Fibroblast of peridontal ligament (primary cell): ENCODE data around the gene ZNF516.

Experiments used
- DNase-seq: peaks from one replicate; pipeline ENCODE4 v3.0.0-alpha.2; 2010; ENCODE audit errors: extremely low read depth

The ZNF516 gene

DNA sequence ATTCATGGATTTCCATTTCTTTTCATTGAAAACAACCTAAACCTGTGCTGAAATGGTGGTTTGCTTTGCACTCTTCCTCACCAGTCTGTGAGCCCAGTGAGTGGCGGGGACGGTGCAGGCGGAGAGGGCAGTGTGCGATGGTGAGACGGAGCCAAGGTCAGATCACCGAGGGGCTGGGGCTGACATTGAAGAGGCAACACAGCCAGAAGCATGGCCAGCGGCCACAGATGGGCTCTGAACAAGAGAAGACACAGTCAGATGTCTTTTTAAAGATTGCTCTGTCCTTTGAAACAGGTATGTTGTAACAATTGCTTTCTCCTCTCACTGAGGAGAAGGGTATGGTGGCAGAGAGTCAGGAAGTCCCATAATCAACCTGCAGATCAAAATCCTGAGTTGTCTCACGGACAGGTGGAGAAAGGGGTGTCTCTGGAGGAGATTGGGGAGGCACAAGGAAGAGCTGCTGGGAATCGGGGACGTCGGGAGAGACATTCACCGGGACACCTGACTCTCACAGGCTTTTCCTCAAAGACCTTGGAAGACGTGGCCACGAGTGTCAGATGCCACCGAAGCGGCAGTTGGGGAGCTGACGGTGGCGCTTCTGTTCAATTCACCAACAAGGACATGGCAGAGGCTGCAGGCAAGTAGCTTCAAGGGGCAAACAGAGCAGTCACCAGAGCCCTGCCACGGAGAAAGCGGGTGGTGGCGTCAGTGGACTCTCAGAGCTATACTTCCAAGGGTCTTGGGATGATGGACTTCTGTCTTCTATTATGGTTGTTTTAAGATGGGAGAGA, 12.1 kb upstream of the ZNF516 start:
- DNase-seq = no peak

DNA sequence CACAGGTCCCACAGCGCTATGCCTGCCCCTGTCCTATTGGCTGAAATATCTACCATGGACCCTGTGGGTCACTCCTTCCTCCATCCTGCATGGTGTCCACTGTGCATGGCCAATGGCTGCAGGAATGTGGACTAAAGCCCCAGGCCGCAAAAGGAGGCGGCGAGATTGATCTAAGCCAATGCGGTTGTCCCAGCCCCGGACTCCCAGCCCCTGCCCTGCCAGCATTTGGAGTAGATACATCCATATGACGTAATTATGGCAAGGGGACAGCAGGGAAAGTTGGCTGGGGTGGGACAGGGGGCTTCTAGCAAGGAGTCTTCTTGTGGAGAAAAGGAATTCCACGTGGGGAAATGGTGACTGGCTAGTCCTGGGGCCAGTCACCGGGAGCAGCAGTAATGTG, 11.4 kb upstream of the ZNF516 start:
- DNase-seq = no peak

DNA sequence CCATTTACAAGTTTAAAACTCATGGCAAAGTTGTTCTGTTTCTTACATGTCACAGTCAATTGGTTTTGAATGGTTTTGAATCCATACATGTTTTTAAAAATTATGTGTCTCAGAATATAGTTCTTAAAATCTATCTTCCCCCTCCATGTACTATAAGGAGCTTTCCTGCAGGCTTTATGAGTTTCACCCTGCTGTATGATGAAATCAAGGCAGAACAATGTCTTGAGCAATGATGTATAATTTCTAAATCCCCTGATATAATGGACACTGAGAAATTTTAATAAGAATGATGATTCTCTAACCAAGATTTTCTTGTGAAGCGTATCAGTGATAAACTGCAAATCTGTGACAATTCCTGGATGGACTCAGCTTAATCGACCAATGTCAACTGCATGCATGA, 10.6 kb upstream of the ZNF516 start:
- peak; percentile 29 for DNase-seq

DNA sequence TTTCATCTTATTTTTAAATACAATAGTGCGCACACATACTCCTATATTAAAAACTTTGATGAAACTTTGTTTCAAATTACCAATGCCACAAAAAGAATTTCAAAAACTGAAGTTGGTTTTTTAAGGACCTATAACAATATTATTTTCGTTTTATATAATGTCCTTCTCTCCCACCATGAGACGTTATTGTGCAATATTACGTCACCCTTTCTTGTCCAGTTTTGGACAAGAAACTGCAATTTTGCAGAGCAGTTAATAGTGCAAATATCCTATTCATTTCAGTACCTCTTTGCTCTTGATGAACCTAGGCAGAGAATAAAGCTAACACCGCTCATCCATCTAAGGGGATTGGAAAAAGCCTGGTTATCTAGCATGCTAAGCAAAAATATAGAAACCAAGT, 9.7 kb upstream of the ZNF516 start:
- DNase-seq = no peak

DNA sequence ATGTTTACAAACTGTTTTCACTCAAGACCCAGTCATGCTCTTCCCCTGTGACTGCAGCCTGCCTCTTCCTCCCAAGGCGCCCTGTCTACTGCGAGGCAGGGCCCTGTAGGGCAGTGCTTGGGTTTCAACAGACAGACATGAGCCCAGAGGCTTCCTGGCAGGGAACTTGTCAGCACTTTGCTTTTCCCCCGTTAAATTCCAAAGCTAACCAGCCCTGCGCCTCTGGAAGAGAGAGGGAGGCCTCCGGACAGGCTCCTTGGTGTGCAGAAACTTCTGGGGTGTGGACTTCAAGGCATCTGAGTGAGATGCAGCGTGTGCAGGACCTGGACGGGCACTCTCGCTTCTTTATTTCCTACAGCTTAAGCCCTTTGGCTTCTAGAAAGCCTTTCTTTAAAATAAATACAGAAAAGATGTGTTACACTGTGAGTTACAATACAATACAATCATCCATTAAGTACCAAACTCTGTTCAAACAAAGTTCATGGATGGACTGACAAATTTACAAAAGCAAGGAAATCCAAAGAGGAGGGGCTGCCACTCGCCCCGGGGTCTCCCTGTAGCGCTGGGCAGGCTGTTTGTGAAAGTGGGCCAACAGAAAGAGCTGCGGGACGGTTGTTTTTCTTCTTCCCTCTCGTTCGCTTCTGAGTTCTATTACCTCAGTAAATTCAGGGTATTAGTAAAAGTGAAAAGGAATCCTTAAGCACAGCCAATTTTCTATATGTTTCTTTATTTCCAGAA, 8.8 kb upstream of the ZNF516 start:
- no peak for DNase-seq

DNA sequence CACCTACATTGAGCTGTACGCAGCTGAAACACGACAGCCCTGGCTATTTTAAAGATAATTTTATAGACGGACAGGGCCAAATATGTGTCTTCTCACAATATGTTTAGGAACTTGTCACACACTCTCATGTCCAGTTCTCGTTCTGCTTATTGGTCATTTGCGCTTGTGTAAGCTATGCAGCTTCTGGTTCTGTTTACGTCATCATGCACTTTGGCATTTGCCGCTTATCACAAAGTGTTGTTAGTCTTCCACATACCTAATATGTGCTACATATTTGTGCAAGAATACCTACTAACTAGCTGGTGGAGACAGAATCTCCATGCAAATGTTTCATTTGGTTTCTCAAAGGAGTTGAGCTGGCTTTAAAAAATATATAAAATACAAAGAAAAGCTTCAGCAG, 7.5 kb upstream of the ZNF516 start:
- no peak for DNase-seq

DNA sequence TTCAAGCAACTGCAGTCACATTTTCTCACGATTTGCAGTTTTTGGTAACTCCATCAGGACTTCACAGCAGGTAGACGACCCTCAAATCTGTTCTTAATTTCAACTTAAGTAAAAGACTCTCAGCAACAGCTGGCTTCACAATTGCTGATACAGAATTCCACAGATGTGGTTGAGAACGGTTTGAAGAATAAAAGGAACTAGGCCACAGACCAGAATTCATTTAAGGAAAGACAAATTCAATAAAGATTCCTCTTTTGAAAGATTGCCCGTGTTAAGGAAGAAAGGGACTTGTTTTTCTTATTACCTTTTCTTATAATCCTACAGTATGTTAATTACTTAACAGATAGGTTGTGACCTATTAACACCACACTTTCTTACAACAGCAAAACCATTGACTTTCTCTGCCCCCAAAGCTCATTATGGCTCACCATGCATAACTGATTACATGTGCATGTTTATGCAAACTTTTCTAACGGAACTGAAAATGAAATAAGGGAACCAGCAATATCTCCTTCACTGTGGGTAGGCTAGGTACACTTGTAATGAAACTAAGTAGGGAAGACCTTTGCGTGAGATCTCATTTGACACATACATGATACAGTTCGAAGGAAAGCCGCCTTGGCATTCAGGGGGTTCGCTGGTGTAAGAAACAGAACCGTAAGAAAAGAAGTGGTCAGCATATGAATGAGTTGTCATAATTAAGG, 4.7 kb upstream of the ZNF516 start:
- no peak for DNase-seq

DNA sequence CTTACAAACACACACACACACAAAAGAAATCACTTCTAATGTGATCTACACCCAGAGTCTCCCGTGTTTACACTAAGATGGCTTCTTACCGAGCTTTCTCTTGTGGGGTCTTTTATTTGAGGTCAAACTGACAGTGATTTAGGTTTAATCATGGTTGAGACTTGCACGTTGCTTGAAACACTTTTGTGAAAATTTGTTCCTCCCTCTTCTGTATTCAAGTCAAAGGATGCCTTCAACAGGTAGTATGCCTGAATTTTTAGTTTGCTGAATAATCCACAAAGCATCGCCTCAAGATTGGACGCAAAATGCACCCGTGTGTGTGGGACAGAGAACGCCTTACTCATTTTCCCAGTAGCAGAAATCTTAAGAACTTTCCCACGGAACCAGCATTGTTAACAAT, 4.0 kb upstream of the ZNF516 start:
- DNase-seq = no peak

DNA sequence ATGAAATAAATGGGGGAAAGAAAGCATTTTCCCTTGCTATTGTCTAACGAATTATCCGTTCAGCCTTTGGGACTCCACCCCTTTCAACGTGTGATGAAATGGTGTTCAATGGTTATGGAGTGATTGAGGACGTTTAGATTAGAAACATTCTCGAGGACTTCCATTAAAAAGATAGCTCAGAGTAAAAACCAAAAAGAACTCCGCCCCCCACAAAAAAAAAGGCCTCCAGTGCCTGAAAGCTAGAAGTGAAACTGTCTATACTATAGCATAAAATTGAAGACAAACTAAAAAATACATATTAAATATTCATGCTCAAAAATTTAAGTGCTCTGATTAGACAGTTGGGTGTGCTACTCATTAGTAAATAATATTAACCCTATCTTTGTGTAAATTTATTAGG, 3.0 kb upstream of the ZNF516 start:
- no peak for DNase-seq

DNA sequence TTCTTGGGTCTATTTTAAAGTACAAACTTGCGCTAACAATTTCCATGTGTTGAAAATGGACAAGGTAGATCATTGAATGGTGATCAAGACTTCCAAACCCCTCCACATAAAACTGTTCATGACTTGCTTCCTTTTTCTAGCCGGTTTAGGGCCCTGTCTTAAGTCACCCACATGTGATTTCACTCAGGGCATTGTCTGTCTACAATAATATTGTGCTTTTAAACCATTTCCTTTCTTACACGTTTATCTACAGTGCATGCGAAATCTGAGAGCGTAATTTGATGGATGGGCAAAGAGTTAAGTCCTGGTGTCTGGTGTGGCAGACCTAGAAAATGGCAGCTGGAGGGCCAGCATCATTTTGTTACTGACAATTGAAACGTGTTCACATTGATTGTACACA, 2.0 kb upstream of the ZNF516 start:
- no peak for DNase-seq

DNA sequence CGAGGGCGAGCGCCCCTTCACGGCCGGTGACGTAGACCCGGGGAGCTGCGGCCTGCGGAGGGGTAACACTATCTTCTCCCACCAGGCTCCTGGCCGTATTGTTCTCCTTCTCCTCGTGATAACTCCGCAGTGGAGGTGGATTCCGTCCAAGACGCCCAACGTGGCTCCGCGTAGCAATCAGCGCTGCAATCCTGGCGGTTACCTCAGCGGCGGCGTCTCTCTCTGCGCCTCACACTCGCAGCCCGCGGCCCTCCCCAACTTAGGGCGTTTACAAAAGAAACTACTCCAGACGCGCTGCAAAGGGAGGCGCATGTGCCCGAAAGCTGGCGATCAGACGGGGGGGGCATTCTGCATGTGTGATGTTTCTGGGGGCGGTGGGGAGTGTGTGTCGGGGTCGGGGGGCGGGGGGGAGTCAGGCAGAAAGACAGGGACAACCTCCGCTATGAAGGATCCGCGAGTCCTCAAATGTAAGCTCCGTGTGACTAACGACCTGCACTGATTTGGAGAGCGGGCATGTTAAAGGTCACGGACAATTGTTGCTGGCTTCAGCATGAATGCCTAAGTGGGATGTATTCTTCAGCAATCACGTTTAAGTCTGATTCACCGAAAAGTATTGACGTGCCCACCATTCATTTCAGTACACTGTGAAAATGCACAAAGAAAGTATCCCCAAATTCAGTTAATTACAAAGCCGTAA, 1.3 kb upstream of the ZNF516 start:
- DNase-seq = peak; percentile 67

DNA sequence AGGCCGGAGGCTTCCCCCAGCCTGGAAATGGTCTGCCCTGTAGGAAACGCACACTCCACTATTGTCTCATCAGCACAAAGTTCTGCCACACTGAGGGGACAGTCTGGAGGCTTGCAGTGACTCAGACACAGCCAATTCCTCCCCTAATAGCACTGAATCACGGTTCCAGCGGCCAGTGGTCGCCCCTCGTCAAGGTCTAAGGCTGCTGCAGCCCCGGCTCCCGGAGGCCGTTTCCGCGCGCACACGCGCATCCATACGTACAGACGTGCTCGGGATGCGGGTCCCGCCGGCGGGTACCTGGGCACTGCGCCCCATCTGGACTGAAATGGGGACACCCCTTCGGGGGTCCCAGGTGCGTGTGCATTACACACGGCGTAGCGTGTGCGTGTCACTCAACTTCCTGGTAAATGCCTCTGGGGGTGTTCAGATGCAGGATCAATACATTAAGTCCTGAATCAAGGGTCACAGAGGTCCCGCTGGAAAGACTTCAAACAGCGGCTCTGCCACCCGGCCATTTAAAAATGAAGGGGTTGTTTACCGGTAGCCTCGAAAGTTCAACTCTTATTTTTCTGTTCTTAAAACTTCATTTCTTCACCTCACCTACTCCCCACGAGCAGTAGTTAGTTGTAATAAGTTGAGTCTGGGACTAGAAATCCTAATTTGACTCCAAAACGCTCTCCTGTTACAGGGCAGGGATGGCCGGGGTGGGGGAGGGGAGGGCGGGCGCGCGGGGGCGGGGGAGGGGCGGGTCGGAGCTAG, 572 bp upstream of the ZNF516 start:
- peak; percentile 31 for DNase-seq

DNA sequence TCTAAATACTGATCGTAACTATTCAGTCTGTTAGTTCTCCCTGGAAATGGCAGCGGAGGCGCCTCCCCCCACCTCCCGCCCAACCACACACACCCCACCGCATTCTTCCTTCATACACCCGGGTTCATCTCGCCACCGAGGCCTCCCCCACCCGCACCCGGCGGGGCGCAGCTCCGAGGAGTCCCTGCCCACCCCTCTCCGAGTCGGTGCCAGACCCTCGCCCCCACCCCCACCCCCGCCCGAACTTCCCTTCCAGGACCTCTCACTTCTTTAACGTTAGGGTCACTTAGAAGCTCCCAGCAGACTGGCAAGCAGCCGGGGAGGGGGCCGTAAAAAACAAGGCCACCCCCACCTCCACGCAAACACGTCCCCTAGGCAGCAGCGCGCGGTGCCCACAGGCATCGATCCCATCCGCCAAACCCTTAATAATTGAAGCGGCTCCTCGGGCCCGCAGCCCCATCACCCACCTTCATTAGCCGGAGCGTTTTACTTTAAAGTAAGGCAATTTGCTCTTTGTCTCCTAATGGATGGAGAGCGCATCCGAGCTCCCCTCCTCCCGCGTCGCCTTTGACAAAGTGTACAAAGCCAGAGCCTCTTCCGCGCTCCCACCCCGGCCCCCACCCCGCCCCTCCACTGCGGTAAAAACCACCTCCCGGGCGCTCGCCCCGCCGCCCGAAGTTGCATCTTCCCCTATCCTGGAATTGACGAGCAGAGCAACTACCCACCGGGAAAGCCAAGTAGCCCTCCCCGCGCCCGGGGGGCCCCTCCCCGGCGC, 624 bp downstream of the ZNF516 start:
- DNase-seq = peak; percentile 42

DNA sequence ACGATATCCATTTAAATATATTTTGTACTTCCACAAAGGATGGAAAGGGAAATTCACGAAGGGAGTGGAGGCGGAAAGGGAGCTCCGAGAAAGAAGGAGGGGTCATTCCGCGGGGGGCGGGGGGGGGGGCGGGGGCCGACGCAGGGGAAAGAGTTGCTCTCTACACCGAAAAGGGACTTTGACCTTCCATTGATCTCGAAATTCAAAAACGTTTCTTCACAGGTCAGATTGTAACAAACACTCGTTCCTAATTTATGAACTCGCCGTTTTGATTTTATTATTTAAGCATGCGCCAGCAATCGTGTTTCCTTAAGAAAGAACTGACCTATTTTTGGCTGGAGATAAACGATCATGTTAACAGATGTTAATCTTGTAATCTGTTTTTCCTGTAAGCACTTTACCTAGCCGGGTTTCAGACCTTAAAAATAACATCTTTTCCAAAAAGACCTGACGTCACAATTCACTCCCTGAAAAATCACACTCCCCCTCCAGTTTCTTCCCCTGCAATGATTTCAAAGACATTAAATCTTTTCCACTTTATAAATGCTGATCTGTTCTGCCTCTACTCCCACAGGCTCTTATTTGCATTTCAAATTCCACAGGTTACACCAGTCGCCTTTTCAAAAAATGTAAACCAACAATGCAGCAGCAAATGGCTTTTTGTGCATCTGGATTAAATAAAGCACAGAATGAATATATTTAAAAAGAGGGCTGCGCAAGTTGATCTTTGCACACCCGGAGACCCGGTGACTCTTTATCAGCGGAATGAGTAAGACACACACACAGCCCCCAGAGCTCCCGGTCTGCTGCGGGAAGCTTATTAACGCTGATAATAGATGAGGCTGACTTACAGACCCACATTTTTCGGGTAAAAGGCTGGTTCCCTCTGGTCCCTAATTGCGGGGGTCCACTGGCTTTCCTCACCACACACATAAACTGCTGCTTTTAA, 1.6 kb downstream of the ZNF516 start:
- DNase-seq = peak; percentile 67

DNA sequence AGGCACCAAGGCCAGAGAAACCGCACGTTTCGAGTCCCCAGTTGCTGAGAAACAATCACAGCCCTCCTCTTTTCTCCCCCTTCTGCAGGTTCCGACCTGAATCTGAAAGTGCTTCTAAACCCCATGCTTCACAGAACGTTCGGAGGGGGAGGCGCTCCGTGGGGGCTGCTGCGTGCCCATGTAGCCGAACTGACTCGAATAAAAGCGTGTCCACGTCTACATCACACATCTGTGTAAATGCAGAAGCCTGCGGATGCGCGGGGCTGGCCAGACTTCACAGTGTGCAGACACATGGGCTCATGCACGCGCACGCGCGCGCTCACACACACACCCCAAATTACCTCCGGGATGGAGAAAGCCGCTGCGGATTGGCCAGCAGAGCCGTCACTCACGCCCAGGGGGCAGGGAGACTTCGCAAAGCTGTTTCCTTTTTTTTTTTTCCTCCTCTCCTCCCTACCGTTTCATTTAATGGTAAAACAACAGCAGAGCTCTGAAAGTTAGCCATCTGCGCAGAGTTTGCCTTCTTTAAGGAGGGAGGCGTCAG, 2.3 kb downstream of the ZNF516 start:
- peak; percentile 98 for DNase-seq

DNA sequence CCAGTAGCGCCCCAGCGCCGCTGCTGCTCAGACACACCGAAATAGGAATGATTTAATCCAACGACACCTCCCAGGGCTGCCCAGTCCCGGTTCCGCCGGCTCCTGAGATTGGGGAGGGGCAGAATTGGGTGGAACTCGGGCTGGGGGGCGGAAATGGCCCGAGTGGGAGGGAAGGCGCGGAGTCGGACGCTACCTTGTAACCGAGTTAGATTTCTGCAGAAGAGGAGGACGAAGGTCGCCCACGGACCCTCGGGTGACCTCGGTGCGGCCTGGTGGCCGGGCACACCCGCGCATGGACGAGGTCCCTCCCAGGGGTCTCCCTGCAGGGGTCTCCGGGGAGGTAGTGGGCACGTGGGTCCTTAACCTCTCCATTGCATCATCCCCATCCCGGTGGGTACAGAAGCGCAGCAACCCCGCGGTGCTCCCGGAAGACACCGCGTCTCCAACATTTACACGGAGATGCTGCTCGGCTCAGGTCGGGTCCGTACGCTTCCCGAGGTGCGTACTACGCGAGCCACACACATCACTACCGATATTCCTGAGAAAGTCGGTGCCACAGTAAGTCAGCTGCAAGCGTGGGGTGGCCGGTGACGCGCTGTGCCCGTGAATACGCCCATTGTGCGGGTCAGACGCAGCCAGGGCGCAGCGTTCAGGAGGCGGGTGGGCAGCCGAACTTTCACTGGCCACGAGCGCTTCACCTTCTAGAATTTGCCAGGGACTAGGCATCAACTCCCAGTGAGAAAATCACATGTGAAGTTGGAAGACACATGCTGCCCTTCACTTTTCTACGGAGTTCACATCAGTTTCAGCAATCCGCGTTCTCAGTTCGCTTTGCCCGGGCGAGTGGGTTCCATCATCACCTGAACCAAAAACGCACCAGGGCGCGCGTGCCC, 3.0 kb downstream of the ZNF516 start:
- no peak for DNase-seq

DNA sequence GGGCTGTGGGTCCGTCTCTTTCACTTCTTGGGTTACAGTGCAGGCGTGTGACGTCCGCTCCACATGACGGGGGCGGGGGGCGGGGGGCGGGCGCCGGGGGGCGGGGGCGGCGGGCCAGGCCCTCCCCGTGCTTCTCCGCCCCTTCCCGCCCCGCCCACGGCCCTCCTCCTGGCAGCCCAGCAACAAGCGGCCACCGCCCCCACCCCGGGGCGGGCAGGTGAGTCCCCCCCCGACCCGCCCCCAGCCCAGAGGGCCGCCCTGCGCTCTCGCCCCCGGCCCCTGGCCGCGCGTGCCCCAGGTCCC, 3.6 kb downstream of the ZNF516 start:
- DNase-seq = peak; percentile 59
